ENCODE data around the gene SIDT1.

SIDT1 gene

DNA sequence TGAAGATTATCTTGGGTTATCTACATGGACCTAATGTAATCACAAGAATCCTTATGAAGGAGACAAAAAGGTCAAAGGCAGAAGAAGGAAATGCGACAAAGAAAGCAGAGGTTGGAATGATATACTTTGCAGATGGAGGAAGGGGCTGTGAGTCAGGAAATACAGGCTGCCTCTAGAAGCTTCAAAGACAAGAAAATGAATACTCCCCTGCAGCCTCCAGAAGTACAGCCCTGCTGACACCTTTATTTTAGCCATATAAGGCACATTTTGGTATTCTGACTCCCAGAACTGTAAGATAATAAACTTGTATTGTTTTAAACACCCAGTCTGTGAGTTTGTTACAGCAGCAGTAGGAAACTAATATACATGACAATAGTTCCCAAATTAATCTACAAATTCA is 58.6 kb downstream of the SIDT1 start:
- Mint-ChIP-seq H3K27me3 (no peaks in the 10 kb centered on the region), H3K4me1 (no peaks in the 10 kb centered on the region), H3K9me3 (no peaks in the 10 kb centered on the region), H3K36me3 (peaks cover 30% of the 10 kb centered on the region), H3K27ac (no peak overlapping the region), H3K4me3 (no peak overlapping the region)
- no peak for DNase-seq (ENCODE audit: low spot score in 2 of 2)
- no peak for ATAC-seq (ENCODE audit: low read depth)

DNA sequence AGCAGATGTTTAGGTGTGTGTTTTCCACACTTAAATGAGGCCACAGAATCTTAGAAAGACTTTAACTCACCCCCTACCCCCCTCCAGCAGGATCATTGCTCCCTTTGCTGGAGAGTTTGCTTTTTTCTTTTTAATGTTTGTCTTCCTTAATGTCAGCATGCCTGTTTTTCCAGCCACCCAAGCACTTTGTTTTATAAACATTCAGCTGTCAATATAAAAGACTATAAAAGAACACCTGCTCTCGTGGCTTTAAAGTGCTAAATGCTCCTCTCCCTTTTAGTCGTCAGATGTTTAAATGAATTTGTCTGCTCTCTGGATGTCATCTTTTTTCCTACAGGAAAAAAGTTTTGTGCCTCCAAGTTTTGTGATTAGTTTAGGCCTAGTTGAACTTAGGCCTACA is 61.7 kb downstream of the SIDT1 start:
- Mint-ChIP-seq H3K4me1 (no peaks in the 10 kb centered on the region), H3K9me3 (no peaks in the 10 kb centered on the region), H3K4me3 (no peak overlapping the region), H3K36me3 (peaks cover 23% of the 10 kb centered on the region), H3K27me3 (no peaks in the 10 kb centered on the region), H3K27ac (no peak overlapping the region)
- DNase-seq (ENCODE audit: low spot score in 2 of 2) (no peak), ATAC-seq (ENCODE audit: low read depth) (no peak)

- H3K27ac Mint-ChIP-seq: no peak overlapping the region
- H3K4me1 Mint-ChIP-seq: no peaks in the 10 kb centered on the region
- H3K27me3 Mint-ChIP-seq: no peaks in the 10 kb centered on the region
- H3K36me3 Mint-ChIP-seq: peaks cover 18% of the 10 kb centered on the region
- H3K9me3 Mint-ChIP-seq: no peaks in the 10 kb centered on the region
- no peak overlapping the region for H3K4me3 Mint-ChIP-seq
- ATAC-seq (ENCODE audit: low read depth) (no peak), DNase-seq (ENCODE audit: low spot score in 2 of 2) (no peak)
Measured at GRCh38 chr3:113597596-113598354, 65.4 kb downstream of the SIDT1 start.

DNA sequence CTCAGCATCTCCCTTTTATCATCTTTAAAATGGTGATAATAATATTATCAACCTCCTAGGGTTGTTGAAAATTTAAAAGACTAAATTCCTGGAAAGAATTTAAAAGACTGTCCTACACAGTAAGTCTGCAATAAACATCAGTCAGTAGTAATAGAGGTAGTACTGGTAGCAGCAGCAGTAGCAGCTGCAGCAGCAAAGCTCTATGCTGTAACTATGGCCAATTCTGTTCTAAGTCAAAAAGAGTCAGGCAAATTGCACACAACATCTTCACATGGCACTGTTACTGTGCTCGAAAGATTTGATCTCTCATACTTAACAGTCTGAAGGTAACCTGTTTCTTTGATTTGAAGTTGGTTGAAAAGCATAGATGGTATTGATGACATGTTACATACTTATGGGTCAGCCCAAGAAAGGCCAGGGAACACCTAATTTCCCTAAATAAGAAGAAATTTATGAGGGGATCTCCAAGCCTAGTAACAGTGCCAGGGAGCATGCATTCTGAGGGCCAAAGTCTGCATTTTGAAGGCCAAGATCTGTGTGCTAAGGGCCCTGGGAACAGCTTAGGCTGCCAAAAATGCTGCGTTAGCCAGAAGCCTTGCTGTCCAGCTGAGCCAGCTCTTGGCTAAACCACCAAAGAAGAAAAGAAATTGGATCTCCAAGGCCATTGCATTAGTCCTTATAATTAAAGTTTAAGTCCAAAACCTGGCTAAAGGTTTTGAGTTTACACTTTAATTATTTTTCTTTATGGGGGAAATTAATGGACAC is 68.2 kb downstream of the SIDT1 start:
- ATAC-seq (ENCODE audit: low read depth) (no peak), DNase-seq (ENCODE audit: low spot score in 2 of 2) (no peak)
- H3K9me3 Mint-ChIP-seq: no peaks in the 10 kb centered on the region
- H3K4me1 Mint-ChIP-seq: no peaks in the 10 kb centered on the region
- H3K4me3 Mint-ChIP-seq: no peak overlapping the region
- peaks cover 16% of the 10 kb centered on the region for H3K36me3 Mint-ChIP-seq
- no peak overlapping the region for H3K27ac Mint-ChIP-seq
- H3K27me3 Mint-ChIP-seq: no peaks in the 10 kb centered on the region

- H3K9me3 Mint-ChIP-seq: no peaks in the 10 kb centered on the region
- peaks cover 13% of the 10 kb centered on the region for H3K36me3 Mint-ChIP-seq
- DNase-seq (ENCODE audit: low spot score in 2 of 2): no peak
- H3K27me3 Mint-ChIP-seq: no peaks in the 10 kb centered on the region
- H3K4me1 Mint-ChIP-seq: no peaks in the 10 kb centered on the region
- no peak overlapping the region for H3K27ac Mint-ChIP-seq
- no peak overlapping the region for H3K4me3 Mint-ChIP-seq
- no peak for ATAC-seq (ENCODE audit: low read depth)
Measured at GRCh38 chr3:113601240-113601639, 68.9 kb downstream of the SIDT1 start.

- Mint-ChIP-seq H3K36me3 (peaks cover 13% of the 10 kb centered on the region), H3K4me1 (peaks cover 9% of the 10 kb centered on the region), H3K27me3 (no peaks in the 10 kb centered on the region), H3K4me3 (no peak overlapping the region), H3K27ac (no peak overlapping the region), H3K9me3 (no peaks in the 10 kb centered on the region)
- DNase-seq (ENCODE audit: low spot score in 2 of 2): no peak
- no peak for ATAC-seq (ENCODE audit: low read depth)
Measured at GRCh38 chr3:113602256-113602655, 69.9 kb downstream of the SIDT1 start.

DNA sequence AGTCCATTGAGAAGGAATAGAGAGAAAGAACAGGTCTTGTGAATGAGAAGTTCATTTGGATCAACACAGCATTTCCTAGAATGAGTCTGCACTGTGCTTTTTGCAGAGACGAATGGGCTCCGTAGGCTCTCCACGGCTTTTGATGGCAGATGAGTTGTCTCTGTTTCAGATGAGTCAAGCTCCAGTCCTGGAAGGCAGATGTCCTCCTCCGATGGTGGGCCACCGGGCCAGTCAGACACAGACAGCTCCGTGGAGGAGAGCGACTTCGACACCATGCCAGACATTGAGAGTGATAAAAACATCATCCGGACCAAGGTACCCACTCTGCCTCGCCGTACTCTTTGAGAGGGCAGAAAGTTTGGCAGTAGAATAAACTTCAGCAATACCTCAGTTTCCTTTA is 70.5 kb downstream of the SIDT1 start:
- Mint-ChIP-seq H3K27me3 (no peaks in the 10 kb centered on the region), H3K9me3 (no peaks in the 10 kb centered on the region), H3K4me1 (peaks cover 11% of the 10 kb centered on the region), H3K27ac (peak overlapping the region; percentile 74), H3K4me3 (no peak overlapping the region), H3K36me3 (peaks cover 12% of the 10 kb centered on the region)
- DNase-seq (ENCODE audit: low spot score in 2 of 2): no peak
- no peak for ATAC-seq (ENCODE audit: low read depth)

- H3K4me1 Mint-ChIP-seq: peaks cover 11% of the 10 kb centered on the region
- H3K27ac Mint-ChIP-seq: peak overlapping the region; percentile 47
- DNase-seq (ENCODE audit: low spot score in 2 of 2): peak in 1 of 2 donors; percentile 56
- H3K36me3 Mint-ChIP-seq: peaks cover 22% of the 10 kb centered on the region
- H3K27me3 Mint-ChIP-seq: no peaks in the 10 kb centered on the region
- H3K9me3 Mint-ChIP-seq: no peaks in the 10 kb centered on the region
- ATAC-seq (ENCODE audit: low read depth): peak; percentile 99
- peak overlapping the region; percentile 12 for H3K4me3 Mint-ChIP-seq
Measured at GRCh38 chr3:113606539-113607218, 74.3 kb downstream of the SIDT1 start.

- H3K27me3 Mint-ChIP-seq: no peaks in the 10 kb centered on the region
- DNase-seq (ENCODE audit: low spot score in 2 of 2) (no peak), ATAC-seq (ENCODE audit: low read depth) (no peak)
- peak overlapping the region; percentile 47 for H3K27ac Mint-ChIP-seq
- peaks cover 27% of the 10 kb centered on the region for H3K36me3 Mint-ChIP-seq
- peaks cover 11% of the 10 kb centered on the region for H3K4me1 Mint-ChIP-seq
- no peaks in the 10 kb centered on the region for H3K9me3 Mint-ChIP-seq
- no peak overlapping the region for H3K4me3 Mint-ChIP-seq
Measured at GRCh38 chr3:113607219-113607596, 74.9 kb downstream of the SIDT1 start.

DNA sequence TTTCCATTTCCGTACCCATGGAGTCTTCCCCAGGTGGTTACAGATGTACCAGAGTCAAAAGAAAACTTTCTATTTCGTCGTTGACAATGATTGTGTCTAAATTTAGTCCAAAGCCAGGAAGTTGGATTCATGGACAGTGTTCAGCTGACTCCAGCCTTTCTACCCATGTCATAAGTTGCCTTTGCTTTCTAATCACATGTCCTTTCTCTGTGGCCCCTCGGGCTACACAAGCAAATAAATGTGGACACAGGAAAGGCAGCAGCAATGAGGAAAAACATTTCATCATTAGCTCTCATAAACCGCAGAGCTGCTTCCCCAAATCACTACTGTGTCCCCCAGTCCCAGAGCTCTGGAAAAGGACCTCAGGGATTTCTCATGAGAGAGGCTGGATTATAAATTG is 82.0 kb downstream of the SIDT1 start:
- no peaks in the 10 kb centered on the region for H3K9me3 Mint-ChIP-seq
- no peaks in the 10 kb centered on the region for H3K27me3 Mint-ChIP-seq
- no peak for ATAC-seq (ENCODE audit: low read depth)

GRCh38 chr3:113615976-113616375 is 83.6 kb downstream of the SIDT1 start:
- Mint-ChIP-seq H3K27me3 (no peaks in the 10 kb centered on the region), H3K4me1 (peaks cover 8% of the 10 kb centered on the region), H3K9me3 (no peaks in the 10 kb centered on the region), H3K4me3 (no peak overlapping the region), H3K27ac (no peak overlapping the region), H3K36me3 (peaks cover 36% of the 10 kb centered on the region)
- ATAC-seq (ENCODE audit: low read depth): no peak
- no peak for DNase-seq (ENCODE audit: low spot score in 2 of 2)

More for the DNA sequence above, 82.0 kb downstream of the SIDT1 start:
- no peak for DNase-seq (ENCODE audit: low spot score in 2 of 2)
- Mint-ChIP-seq H3K4me3 (no peak overlapping the region), H3K36me3 (peaks cover 29% of the 10 kb centered on the region), H3K27ac (no peak overlapping the region), H3K4me1 (no peaks in the 10 kb centered on the region)

DNA sequence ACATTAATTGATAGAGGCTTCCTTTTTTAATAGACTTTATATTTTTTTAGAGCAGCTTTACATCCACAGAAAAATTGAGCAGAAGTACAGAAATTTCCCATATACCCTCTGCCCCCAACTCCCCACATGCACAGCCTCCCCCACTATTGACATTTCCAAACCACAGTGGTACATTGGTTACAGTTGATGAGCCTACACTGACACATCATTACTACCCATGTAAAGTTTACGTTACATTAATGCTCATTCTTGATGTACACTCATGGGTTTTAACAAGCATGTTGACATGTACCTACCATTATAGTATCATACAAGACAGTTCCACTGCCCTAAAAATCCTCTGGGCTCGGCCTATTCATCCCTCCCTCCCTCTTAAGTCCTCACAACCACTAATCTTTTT is 85.4 kb downstream of the SIDT1 start:
- Mint-ChIP-seq H3K9me3 (no peaks in the 10 kb centered on the region), H3K4me1 (peaks cover 8% of the 10 kb centered on the region), H3K27me3 (no peaks in the 10 kb centered on the region), H3K36me3 (peaks cover 30% of the 10 kb centered on the region), H3K27ac (peak overlapping the region; percentile 29), H3K4me3 (no peak overlapping the region)
- DNase-seq (ENCODE audit: low spot score in 2 of 2) (no peak), ATAC-seq (ENCODE audit: low read depth) (no peak)

- Mint-ChIP-seq H3K4me3 (no peak overlapping the region), H3K9me3 (no peaks in the 10 kb centered on the region), H3K4me1 (peaks cover 8% of the 10 kb centered on the region), H3K36me3 (peaks cover 40% of the 10 kb centered on the region), H3K27ac (peak overlapping the region; percentile 43), H3K27me3 (no peaks in the 10 kb centered on the region)
- ATAC-seq (ENCODE audit: low read depth) (peak; percentile 47), DNase-seq (ENCODE audit: low spot score in 2 of 2) (no peak)
Measured at GRCh38 chr3:113620091-113620490, 87.7 kb downstream of the SIDT1 start.

GRCh38 chr3:113623324-113623723 is 91.0 kb downstream of the SIDT1 start:
- Mint-ChIP-seq H3K27me3 (no peaks in the 10 kb centered on the region), H3K36me3 (peaks cover 38% of the 10 kb centered on the region), H3K4me1 (peaks cover 28% of the 10 kb centered on the region), H3K4me3 (no peak overlapping the region), H3K9me3 (no peaks in the 10 kb centered on the region), H3K27ac (peak overlapping the region; percentile 96)
- no peak for ATAC-seq (ENCODE audit: low read depth)
- DNase-seq (ENCODE audit: low spot score in 2 of 2): no peak
